ENCODE data around the gene RHBDF2.
"Not testable (repeated sequence)": the region's sequence is repeated elsewhere in the genome, so short reads cannot be mapped to it uniquely, and the experiment has no call there.

The RHBDF2 gene

GRCh38 chr17:76528528-76529223, 27.5 kb upstream of the RHBDF2 start:
- no peak for DNase-seq
- in situ Hi-C loops (cut with HindIII; ENCODE audit: low pct_ligation_motif_present, low pct_unique_long_range_greater_than_20kb, low sequenced_read_pairs), result no loop called here

DNA sequence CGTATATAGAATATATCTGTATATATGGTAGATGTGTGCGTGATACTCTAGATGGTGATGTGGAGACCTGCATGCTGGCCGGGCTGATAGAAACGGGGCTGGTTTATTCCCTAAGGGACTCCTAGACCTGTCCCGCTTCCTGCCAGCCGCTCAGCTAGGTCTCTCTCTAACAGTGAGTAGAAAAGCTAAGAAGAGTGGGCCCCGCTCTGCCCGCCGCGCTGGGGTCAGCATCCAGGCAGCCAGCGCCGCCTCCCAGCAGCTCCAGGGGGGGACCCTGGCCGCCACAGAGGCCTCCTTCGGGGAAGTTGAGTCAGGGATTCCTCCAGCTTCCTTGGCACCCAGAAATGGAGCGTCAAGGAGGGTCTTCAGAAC, 26.9 kb upstream of the RHBDF2 start:
- DNase-seq, result no peak
- in situ Hi-C loops (cut with HindIII; ENCODE audit: low pct_ligation_motif_present, low pct_unique_long_range_greater_than_20kb, low sequenced_read_pairs), result no loop called here

GRCh38 chr17:76527430-76528111, 26.3 kb upstream of the RHBDF2 start:
- in situ Hi-C loops (cut with HindIII; ENCODE audit: low pct_ligation_motif_present, low pct_unique_long_range_greater_than_20kb, low sequenced_read_pairs), result no loop called here
- peak; percentile 87 for DNase-seq

DNA sequence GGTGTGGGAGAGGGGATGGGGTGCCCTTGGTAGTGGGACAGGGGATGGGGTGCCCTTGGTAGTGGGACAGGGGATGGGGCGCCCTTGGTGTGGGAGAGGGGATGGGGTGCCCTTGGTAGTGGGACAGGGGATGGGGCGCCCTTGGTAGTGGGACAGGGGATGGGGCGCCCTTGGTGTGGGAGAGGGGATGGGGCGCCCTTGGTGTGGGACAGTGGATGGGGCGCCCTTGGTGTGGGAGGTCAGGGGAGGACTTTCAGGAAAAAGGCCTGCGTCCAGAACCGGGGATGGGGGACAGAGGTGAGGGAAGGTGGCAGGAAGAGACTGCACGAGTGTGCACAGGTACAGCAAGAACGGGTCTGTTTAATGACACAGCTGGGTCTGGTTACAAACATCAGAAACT, 25.8 kb upstream of the RHBDF2 start:
- in situ Hi-C loops (cut with HindIII; ENCODE audit: low pct_ligation_motif_present, low pct_unique_long_range_greater_than_20kb, low sequenced_read_pairs); DNase-seq: not testable (repeated sequence)

- in situ Hi-C loops (cut with HindIII; ENCODE audit: low pct_ligation_motif_present, low pct_unique_long_range_greater_than_20kb, low sequenced_read_pairs); DNase-seq: not testable (repeated sequence)
Measured at GRCh38 chr17:76525513-76525833, 24.2 kb upstream of the RHBDF2 start.

GRCh38 chr17:76524598-76525512, 23.6 kb upstream of the RHBDF2 start:
- in situ Hi-C loops (cut with HindIII; ENCODE audit: low pct_ligation_motif_present, low pct_unique_long_range_greater_than_20kb, low sequenced_read_pairs), result no loop called here
- no peak for DNase-seq

GRCh38 chr17:76523084-76524037, 22.1 kb upstream of the RHBDF2 start:
- DNase-seq, result peak; percentile 70
- in situ Hi-C loops (cut with HindIII; ENCODE audit: low pct_ligation_motif_present, low pct_unique_long_range_greater_than_20kb, low sequenced_read_pairs), result no loop called here

DNA sequence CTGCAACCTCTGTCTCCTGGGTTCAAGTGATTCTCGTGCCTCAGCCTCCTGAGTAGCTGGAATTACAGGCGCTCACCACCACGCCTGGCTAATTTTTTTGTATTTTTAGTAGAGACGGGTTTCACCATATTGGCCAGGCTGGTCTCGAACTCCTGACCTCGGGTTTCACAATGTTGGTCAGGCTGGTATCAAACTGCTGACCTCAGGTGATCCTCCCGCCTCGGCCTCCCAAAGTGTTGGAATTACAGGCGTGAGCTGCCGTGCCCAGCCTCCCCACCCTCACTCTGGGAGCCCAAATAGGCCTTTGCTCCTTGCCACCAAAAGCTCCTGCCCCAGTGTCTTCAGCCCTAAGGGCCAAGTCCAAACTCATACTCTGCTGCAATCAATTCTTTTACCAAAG, 20.5 kb upstream of the RHBDF2 start:
- DNase-seq; in situ Hi-C loops (cut with HindIII; ENCODE audit: low pct_ligation_motif_present, low pct_unique_long_range_greater_than_20kb, low sequenced_read_pairs): not testable (repeated sequence)

DNA sequence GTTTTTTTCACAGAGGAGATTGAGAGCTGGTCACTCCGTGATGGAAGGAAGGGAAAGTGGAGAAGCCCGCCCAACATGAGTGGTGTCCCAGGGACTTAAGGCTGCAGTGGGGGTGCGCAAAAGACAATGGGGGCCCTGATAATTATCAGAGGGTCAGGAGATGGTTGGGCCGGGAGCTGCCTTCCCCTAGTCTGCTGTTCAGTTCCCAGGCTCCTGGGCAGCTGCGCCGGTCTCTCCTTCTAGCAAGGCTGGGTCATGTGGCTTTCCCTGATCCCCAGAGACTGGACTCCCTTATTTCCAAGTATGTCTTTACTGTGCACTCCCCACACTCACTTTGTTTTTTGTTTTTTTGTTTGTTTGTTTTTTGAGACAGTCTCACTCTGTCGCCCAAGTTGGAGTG, 20.0 kb upstream of the RHBDF2 start:
- no peak for DNase-seq
- in situ Hi-C loops (cut with HindIII; ENCODE audit: low pct_ligation_motif_present, low pct_unique_long_range_greater_than_20kb, low sequenced_read_pairs), result no loop called here

GRCh38 chr17:76519048-76519966, 18.1 kb upstream of the RHBDF2 start:
- in situ Hi-C loops (cut with HindIII; ENCODE audit: low pct_ligation_motif_present, low pct_unique_long_range_greater_than_20kb, low sequenced_read_pairs), result no loop called here
- no peak for DNase-seq

DNA sequence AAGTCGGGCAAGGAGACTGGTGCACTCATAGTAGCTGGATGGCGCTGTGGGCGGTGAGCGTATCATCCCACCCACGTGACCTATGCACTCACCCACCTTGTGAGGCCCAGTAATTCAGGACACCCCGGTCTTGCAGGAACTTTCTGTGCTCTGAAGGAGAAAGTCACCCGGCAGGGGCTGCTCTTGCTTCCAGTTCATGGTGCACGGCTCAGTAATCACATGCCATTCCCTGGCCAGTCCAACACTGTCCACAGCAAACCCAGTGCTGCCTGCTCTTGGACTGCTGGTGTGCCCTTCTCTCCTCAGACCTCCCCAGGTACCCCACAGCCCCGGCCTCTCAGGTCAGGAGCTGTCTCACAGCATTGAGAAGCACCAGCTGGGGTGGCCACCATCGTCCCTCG, 16.4 kb upstream of the RHBDF2 start:
- in situ Hi-C loops (cut with HindIII; ENCODE audit: low pct_ligation_motif_present, low pct_unique_long_range_greater_than_20kb, low sequenced_read_pairs), result no loop called here
- peak; percentile 56 for DNase-seq

DNA sequence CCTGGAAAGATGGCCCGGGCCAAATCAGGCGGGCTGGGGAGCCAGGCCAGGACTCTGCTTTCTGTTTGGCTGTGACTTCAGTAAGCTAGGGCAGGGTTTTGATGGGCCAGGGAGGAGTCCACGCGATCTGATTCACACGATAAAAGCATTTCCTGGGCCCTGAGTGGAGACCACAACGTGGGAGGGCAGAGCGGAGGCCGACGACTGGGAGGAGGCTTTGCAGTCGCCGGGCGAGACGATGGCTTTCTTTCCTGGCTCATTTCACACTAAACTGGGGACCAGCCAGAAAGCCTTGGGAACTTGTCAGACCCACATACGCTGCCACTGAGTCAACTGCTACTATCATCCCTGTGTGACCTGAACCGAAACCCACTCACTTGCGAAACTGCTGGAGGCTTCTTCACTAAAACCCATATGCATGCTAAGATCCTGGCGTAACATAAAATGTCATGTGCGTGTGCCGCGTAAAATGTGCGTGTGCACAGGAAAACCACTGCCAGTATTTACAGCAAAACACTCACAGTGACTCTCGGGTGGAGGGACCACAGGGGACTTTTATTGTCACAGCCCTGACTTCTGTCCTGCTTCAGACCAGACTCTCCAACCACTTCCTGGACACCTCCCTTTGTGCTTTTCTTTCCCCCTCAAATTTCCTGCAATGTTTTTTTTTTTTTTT, 14.2 kb upstream of the RHBDF2 start:
- in situ Hi-C loops (cut with HindIII; ENCODE audit: low pct_ligation_motif_present, low pct_unique_long_range_greater_than_20kb, low sequenced_read_pairs), result no loop called here
- peak; percentile 82 for DNase-seq

GRCh38 chr17:76514355-76514754, 13.1 kb upstream of the RHBDF2 start:
- in situ Hi-C loops (cut with HindIII; ENCODE audit: low pct_ligation_motif_present, low pct_unique_long_range_greater_than_20kb, low sequenced_read_pairs); DNase-seq: not testable (repeated sequence)

DNA sequence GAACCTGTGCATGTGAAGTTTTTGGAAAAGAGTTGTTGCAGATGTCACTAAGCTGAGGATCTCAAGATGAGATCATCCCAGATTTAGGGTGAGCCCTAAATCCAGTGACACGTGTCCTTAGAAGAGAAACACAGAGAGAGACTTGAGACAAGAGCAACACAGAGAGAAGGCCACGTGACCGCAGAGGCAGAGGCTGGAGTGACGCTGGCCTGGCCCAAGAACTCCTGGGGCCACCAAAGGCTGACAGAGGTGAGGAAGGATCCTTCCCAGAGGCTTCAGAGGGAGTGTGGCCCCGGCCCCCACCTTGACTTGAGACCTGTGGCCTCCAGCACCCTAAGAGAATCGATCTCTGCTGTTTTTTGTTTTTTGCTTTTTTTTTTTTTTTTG, 12.1 kb upstream of the RHBDF2 start:
- in situ Hi-C loops (cut with HindIII; ENCODE audit: low pct_ligation_motif_present, low pct_unique_long_range_greater_than_20kb, low sequenced_read_pairs), result no loop called here
- no peak for DNase-seq

- in situ Hi-C loops (cut with HindIII; ENCODE audit: low pct_ligation_motif_present, low pct_unique_long_range_greater_than_20kb, low sequenced_read_pairs), result no loop called here
- no peak for DNase-seq
Measured at GRCh38 chr17:76512366-76513305, 11.4 kb upstream of the RHBDF2 start.

All from ACHN (cell line).